ENCODE data around the gene PCBP2.

Gene PCBP2

GRCh38 chr12:53506881-53507602 lies 55.1 kb downstream of the PCBP2 start, which contains the start of gene NPFF:
TSS of gene NPFF (minus strand) at chr12:53507484. CDS start at chr12:53507474, 10 bp downstream.
- Histone ChIP-seq H3K27me3 (replicated peaks; ENCODE audit: control insufficient read depth, insufficient read depth, low read length) (no peaks in the 10 kb centered on the region), H3K36me3 (ENCODE audit: control insufficient read depth, insufficient read depth, low read length) (peaks cover 27% of the 10 kb centered on the region), H3K4me3 (replicated peaks; ENCODE audit: low read depth, low read length) (no peak within 1 kb of the TSS)
- no peak for TF ChIP-seq CTCF (IDR thresholded peaks at IDR 0.05; ENCODE audit: insufficient read depth, low read length, poor library complexity, severe bottlenecking)
- DNase-seq (ENCODE audit: extremely low read depth, insufficient read length) = no peak

- Histone ChIP-seq H3K27me3 (replicated peaks; ENCODE audit: control insufficient read depth, insufficient read depth, low read length) (no peaks in the 10 kb centered on the region), H3K36me3 (ENCODE audit: control insufficient read depth, insufficient read depth, low read length) (peaks cover 29% of the 10 kb centered on the region), H3K4me3 (replicated peaks; ENCODE audit: low read depth, low read length) (no peak overlapping the region)
- TF ChIP-seq CTCF (IDR thresholded peaks at IDR 0.05; ENCODE audit: insufficient read depth, low read length, poor library complexity, severe bottlenecking) = no peak
- DNase-seq (ENCODE audit: extremely low read depth, insufficient read length) = no peak
Observed at GRCh38 chr12:53507603-53507885, 55.6 kb downstream of the PCBP2 start.

- Histone ChIP-seq H3K36me3 (ENCODE audit: control insufficient read depth, insufficient read depth, low read length) (peaks cover 27% of the 10 kb centered on the region), H3K4me3 (replicated peaks; ENCODE audit: low read depth, low read length) (no peak overlapping the region), H3K27me3 (replicated peaks; ENCODE audit: control insufficient read depth, insufficient read depth, low read length) (no peaks in the 10 kb centered on the region)
- DNase-seq (ENCODE audit: extremely low read depth, insufficient read length) = peak; percentile 62
- peak; percentile 93 for TF ChIP-seq CTCF (IDR thresholded peaks at IDR 0.05; ENCODE audit: insufficient read depth, low read length, poor library complexity, severe bottlenecking)
Observed at GRCh38 chr12:53508534-53509170, 56.8 kb downstream of the PCBP2 start.

- no peak for TF ChIP-seq CTCF (IDR thresholded peaks at IDR 0.05; ENCODE audit: insufficient read depth, low read length, poor library complexity, severe bottlenecking)
- no peak for DNase-seq (ENCODE audit: extremely low read depth, insufficient read length)
- Histone ChIP-seq H3K4me3 (replicated peaks; ENCODE audit: low read depth, low read length) (no peak overlapping the region), H3K36me3 (ENCODE audit: control insufficient read depth, insufficient read depth, low read length) (peaks cover 25% of the 10 kb centered on the region), H3K27me3 (replicated peaks; ENCODE audit: control insufficient read depth, insufficient read depth, low read length) (no peaks in the 10 kb centered on the region)
Observed at GRCh38 chr12:53510181-53510812, 58.4 kb downstream of the PCBP2 start.

GRCh38 chr12:53513712-53514410 lies 62.0 kb downstream of the PCBP2 start:
- no peak for DNase-seq (ENCODE audit: extremely low read depth, insufficient read length)
- TF ChIP-seq CTCF (IDR thresholded peaks at IDR 0.05; ENCODE audit: insufficient read depth, low read length, poor library complexity, severe bottlenecking) = no peak
- Histone ChIP-seq H3K27me3 (replicated peaks; ENCODE audit: control insufficient read depth, insufficient read depth, low read length) (no peaks in the 10 kb centered on the region), H3K4me3 (replicated peaks; ENCODE audit: low read depth, low read length) (no peak overlapping the region), H3K36me3 (ENCODE audit: control insufficient read depth, insufficient read depth, low read length) (peaks cover 16% of the 10 kb centered on the region)
